Activated T-cell treated with anti-CD3 and anti-CD28 coated beads, Interleukin-2, amount 50 U/mL, for 1 hour (primary cell): ENCODE measurements around the gene SLC17A3.

ENCODE experiments used
- DNase-seq: peaks from one replicate; pipeline ENCODE4 v3.0.0-alpha.2; 2020

Gene SLC17A3

GRCh38 chr6:25889877-25890853 lies 16.1 kb upstream of the SLC17A3 start:
- DNase-seq: no peak

- no peak for DNase-seq
These were observed 14.6 kb upstream of the SLC17A3 start for GRCh38 chr6:25888626-25889025.

GRCh38 chr6:25886066-25886465 lies 12.0 kb upstream of the SLC17A3 start:
- no peak for DNase-seq

- no peak for DNase-seq
These were observed 9.9 kb upstream of the SLC17A3 start for GRCh38 chr6:25883991-25884390.

- no peak for DNase-seq
These were observed 9.5 kb upstream of the SLC17A3 start for GRCh38 chr6:25883536-25883935.

GRCh38 chr6:25882051-25882496 lies 8.0 kb upstream of the SLC17A3 start:
- DNase-seq: peak; percentile 65

GRCh38 chr6:25880601-25881000 lies 6.6 kb upstream of the SLC17A3 start:
- no peak for DNase-seq

- no peak for DNase-seq
These were observed 4.8 kb upstream of the SLC17A3 start for GRCh38 chr6:25878721-25879322.

GRCh38 chr6:25875926-25876602 lies 2.0 kb upstream of the SLC17A3 start:
- DNase-seq: no peak

- DNase-seq: no peak
These were observed 1.5 kb upstream of the SLC17A3 start for GRCh38 chr6:25875563-25875905.

GRCh38 chr6:25874822-25875562 lies 949 bp upstream of the SLC17A3 start:
- DNase-seq: no peak

GRCh38 chr6:25872814-25873213 lies 1.2 kb downstream of the SLC17A3 start:
- DNase-seq: peak; percentile 19

- no peak for DNase-seq
These were observed 4.2 kb downstream of the SLC17A3 start for GRCh38 chr6:25869840-25870239.

GRCh38 chr6:25868436-25869183 lies 5.4 kb downstream of the SLC17A3 start:
- DNase-seq: no peak

GRCh38 chr6:25866011-25866410 lies 8.0 kb downstream of the SLC17A3 start:
- no peak for DNase-seq

GRCh38 chr6:25863360-25863759 lies 10.7 kb downstream of the SLC17A3 start:
- no peak for DNase-seq

- DNase-seq: no peak
These were observed 11.8 kb downstream of the SLC17A3 start for GRCh38 chr6:25862199-25862598.

GRCh38 chr6:25852756-25853155 lies 21.3 kb downstream of the SLC17A3 start:
- no peak for DNase-seq

GRCh38 chr6:25851961-25852360 lies 22.1 kb downstream of the SLC17A3 start:
- DNase-seq: no peak

GRCh38 chr6:25844518-25844917 lies 29.5 kb downstream of the SLC17A3 start:
- no peak for DNase-seq

GRCh38 chr6:25842526-25842925 lies 31.5 kb downstream of the SLC17A3 start:
- DNase-seq: no peak
